WTC11 (cell line): ENCODE results near the gene OXT. TPM values are rescaled to one million over a fixed set of nuclear protein-coding genes. Genes with fewer than 3 reads are reported as not detected.
"Not testable (repeated sequence)": the region's sequence is repeated elsewhere in the genome, so short reads cannot be mapped to it uniquely, and the experiment has no call there.

ENCODE experiments used
- ATAC-seq: fragments of 200-7000 bp; cut with Tn5 transposase; 2 replicates; pipeline ENCODE4 v1.10.0; 2021; ENCODE audit warnings: mild to moderate bottlenecking, moderate library complexity
- CTCF ChIA-PET: fragments of 300-600 bp; sonication (Branson Sonifier 250); formaldehyde crosslinking; loops from one replicate; lab custom pipeline; 2021; ENCODE audit warnings: antibody characterized with exemption; lab: Charles Lee
- POLR2A ChIA-PET: fragments of 350-600 bp; sonication (Branson Sonifier 250); formaldehyde crosslinking; loops from one replicate; lab custom pipeline; 2021; ENCODE audit warnings: antibody characterized with exemption; lab: Charles Lee
- DNase-seq: peaks from one replicate; pipeline ENCODE4 v3.0.0; 2021; ENCODE audit warnings: low spot score
- H3K27ac Mint-ChIP-seq: 2 replicates; pipeline ENCODE4 v1.8.0; 2021; ENCODE audit warnings: mixed read lengths
- H3K27me3 Mint-ChIP-seq: 2 replicates; pipeline ENCODE4 v1.8.0; 2021; ENCODE audit warnings: low read depth, mild to moderate bottlenecking, moderate library complexity, mixed read lengths
- H3K36me3 Mint-ChIP-seq: 2 replicates; pipeline ENCODE4 v1.8.0; 2021; ENCODE audit warnings: mixed read lengths
- H3K4me1 Mint-ChIP-seq: 2 replicates; pipeline ENCODE4 v1.8.0; 2022; ENCODE audit warnings: mixed read lengths
- H3K4me3 Mint-ChIP-seq: 2 replicates; pipeline ENCODE4 v1.8.0; 2021; ENCODE audit warnings: mild to moderate bottlenecking, moderate library complexity, mixed read lengths
- H3K9me3 Mint-ChIP-seq: 2 replicates; pipeline ENCODE4 v1.8.0; 2021; ENCODE audit warnings: mixed read lengths
- FOXJ3 ChIP-seq: sonication (generic); formaldehyde crosslinking; IDR thresholded peaks from 2 replicates; pipeline ENCODE4 v1.9.0; 2021; ENCODE audit warnings: missing genetic modification reagents, mild to moderate bottlenecking, borderline replicate concordance
- FOXP1 ChIP-seq: sonication (generic); formaldehyde crosslinking; IDR thresholded peaks from 2 replicates; pipeline ENCODE4 v1.8.0; 2022; ENCODE audit warnings: missing genetic modification reagents, mild to moderate bottlenecking, moderate library complexity, borderline replicate concordance
- IRF1 ChIP-seq: sonication (generic); formaldehyde crosslinking; IDR thresholded peaks from 2 replicates; pipeline ENCODE4 v1.8.0; 2023; ENCODE audit warnings: missing genetic modification reagents
- MLX ChIP-seq: sonication (generic); formaldehyde crosslinking; IDR thresholded peaks from 2 replicates; pipeline ENCODE4 v1.8.1; 2023; ENCODE audit warnings: mild to moderate bottlenecking, missing genetic modification reagents, moderate library complexity
- NFYB ChIP-seq: sonication (generic); formaldehyde crosslinking; conservative IDR thresholded peaks from 2 replicates; pipeline ENCODE4 v1.8.0; 2022; ENCODE audit warnings: low read depth, missing genetic modification reagents
- NR2C2 ChIP-seq: sonication (generic); formaldehyde crosslinking; IDR thresholded peaks from 2 replicates; pipeline ENCODE4 v1.8.0; 2022; ENCODE audit warnings: mild to moderate bottlenecking, missing genetic modification reagents
- NR3C1 ChIP-seq: sonication (generic); formaldehyde crosslinking; conservative IDR thresholded peaks from 2 replicates; pipeline ENCODE4 v1.8.1; 2023; ENCODE audit warnings: low read depth, mild to moderate bottlenecking, missing genetic modification reagents
- OVOL2 ChIP-seq: fragments of 250-450 bp; sonication (Bioruptor Pico); IDR thresholded peaks from 2 replicates; pipeline ENCODE4 v1.9.0; 2021; ENCODE audit warnings: mild to moderate bottlenecking, borderline replicate concordance
- PREB ChIP-seq: sonication (generic); formaldehyde crosslinking; IDR thresholded peaks from 2 replicates; pipeline ENCODE4 v1.8.1; 2022; ENCODE audit warnings: mild to moderate bottlenecking, missing genetic modification reagents, moderate library complexity, borderline replicate concordance
- RORB ChIP-seq: fragments of 250-450 bp; sonication (Bioruptor Pico); IDR thresholded peaks from 2 replicates; pipeline ENCODE4 v1.9.0; 2021; ENCODE audit warnings: mild to moderate bottlenecking
- SOX15 ChIP-seq: fragments of 250-450 bp; sonication (Bioruptor Pico); IDR thresholded peaks from 2 replicates; pipeline ENCODE4 v1.9.0; 2021; ENCODE audit warnings: mild to moderate bottlenecking
- SP1 ChIP-seq: sonication (generic); formaldehyde crosslinking; conservative IDR thresholded peaks from 2 replicates; pipeline ENCODE4 v1.8.1; 2022; ENCODE audit warnings: missing genetic modification reagents
- TP53 ChIP-seq: sonication (generic); formaldehyde crosslinking; IDR thresholded peaks from 2 replicates; pipeline ENCODE4 v1.8.1; 2023; ENCODE audit warnings: mild to moderate bottlenecking, missing genetic modification reagents
- ZMAT4 ChIP-seq: fragments of 250-450 bp; sonication (Bioruptor Pico); IDR thresholded peaks from 2 replicates; pipeline ENCODE4 v1.9.0; 2021; ENCODE audit warnings: mild to moderate bottlenecking
- ZNF423 ChIP-seq: fragments of 250-450 bp; sonication (Bioruptor Pico); IDR thresholded peaks from 2 replicates; pipeline ENCODE4 v2.1.2; 2022; ENCODE audit warnings: mild to moderate bottlenecking, moderate library complexity
- total RNA-seq: library from RNA; stranded (reverse); gene quantifications from 3 replicates; pipeline ENCODE4 v1.2.3, GENCODE V29; 2021
- TF ChIP-seq, protein P1 (sequence below): sonication (generic); formaldehyde crosslinking; IDR thresholded peaks from 2 replicates; pipeline ENCODE4 v1.8.1; 2022; ENCODE audit warnings: missing genetic modification reagents, borderline replicate concordance
- TF ChIP-seq, protein P2 (sequence below): sonication (generic); formaldehyde crosslinking; IDR thresholded peaks from 2 replicates; pipeline ENCODE4 v1.8.1; 2022; ENCODE audit warnings: low read depth, mild to moderate bottlenecking, moderate library complexity, missing genetic modification reagents, borderline replicate concordance
- TF ChIP-seq, protein P3 (sequence below): sonication (generic); formaldehyde crosslinking; IDR thresholded peaks from 2 replicates; pipeline ENCODE4 v1.8.0; 2022; ENCODE audit warnings: mild to moderate bottlenecking, missing genetic modification reagents
- TF ChIP-seq, protein P4 (sequence below): sonication (generic); formaldehyde crosslinking; IDR thresholded peaks from 2 replicates; pipeline ENCODE4 v1.8.1; 2023; ENCODE audit warnings: mild to moderate bottlenecking, missing genetic modification reagents, moderate library complexity

OXT gene
- total RNA-seq, 1 experiment from 2014 or later: not detected

DNA sequence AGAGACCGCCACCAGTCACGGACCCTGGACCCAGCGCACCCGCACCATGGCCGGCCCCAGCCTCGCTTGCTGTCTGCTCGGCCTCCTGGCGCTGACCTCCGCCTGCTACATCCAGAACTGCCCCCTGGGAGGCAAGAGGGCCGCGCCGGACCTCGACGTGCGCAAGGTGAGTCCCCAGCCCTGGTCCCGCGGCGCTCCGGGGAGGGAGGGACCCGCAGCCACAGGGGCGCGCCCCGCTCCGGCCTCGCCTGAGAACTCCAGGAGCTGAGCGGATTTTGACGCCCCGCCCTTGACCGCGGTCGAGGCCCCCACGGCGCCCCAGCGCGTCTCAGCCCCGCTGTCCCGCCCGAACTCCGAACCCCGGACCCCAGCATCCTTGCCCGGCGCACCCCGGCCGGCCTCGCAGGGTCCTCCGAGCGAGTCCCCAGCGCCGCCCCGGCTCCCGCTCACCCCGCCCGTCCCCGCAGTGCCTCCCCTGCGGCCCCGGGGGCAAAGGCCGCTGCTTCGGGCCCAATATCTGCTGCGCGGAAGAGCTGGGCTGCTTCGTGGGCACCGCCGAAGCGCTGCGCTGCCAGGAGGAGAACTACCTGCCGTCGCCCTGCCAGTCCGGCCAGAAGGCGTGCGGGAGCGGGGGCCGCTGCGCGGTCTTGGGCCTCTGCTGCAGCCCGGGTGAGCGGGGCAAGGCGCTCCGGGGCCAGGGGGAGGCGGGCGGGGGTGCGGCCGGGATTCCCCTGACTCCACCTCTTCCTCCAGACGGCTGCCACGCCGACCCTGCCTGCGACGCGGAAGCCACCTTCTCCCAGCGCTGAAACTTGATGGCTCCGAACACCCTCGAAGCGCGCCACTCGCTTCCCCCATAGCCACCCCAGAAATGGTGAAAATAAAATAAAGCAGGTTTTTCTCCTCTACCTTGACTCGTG is at the start of gene OXT (continued):
- TF ChIP-seq, protein P1, sequence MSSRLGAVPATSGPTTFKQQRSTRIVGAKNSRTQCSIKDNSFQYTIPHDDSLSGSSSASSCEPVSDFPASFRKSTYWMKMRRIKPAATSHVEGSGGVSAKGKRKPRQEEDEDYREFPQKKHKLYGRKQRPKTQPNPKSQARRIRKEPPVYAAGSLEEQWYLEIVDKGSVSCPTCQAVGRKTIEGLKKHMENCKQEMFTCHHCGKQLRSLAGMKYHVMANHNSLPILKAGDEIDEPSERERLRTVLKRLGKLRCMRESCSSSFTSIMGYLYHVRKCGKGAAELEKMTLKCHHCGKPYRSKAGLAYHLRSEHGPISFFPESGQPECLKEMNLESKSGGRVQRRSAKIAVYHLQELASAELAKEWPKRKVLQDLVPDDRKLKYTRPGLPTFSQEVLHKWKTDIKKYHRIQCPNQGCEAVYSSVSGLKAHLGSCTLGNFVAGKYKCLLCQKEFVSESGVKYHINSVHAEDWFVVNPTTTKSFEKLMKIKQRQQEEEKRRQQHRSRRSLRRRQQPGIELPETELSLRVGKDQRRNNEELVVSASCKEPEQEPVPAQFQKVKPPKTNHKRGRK (CRISPR knock-in tag): no peak
- TF ChIP-seq NFYB (CRISPR knock-in tag) (0 out of 2 replicates have a peak, but pooled peaks have one; percentile 24), PREB (CRISPR knock-in tag) (peak; percentile 85; the same call in 1 of the 2 replicates), SP1 (CRISPR knock-in tag) (no peak), ZNF423 (CRISPR knock-in tag) (no peak), MLX (0 out of 2 replicates have a peak, but pooled peaks have one; percentile 8), NR3C1 (CRISPR knock-in tag) (0 out of 2 replicates have a peak, but pooled peaks have one; percentile 34), ZMAT4 (CRISPR knock-in tag) (no peak), RORB (CRISPR knock-in tag) (no peak), IRF1 (peak; percentile 91; the same call in 1 of the 2 replicates), TP53 (CRISPR knock-in tag) (peak; percentile 88), NR2C2 (no peak; the same call in 1 of the 2 replicates), SOX15 (CRISPR knock-in tag) (no peak)
- TF ChIP-seq, protein P2, sequence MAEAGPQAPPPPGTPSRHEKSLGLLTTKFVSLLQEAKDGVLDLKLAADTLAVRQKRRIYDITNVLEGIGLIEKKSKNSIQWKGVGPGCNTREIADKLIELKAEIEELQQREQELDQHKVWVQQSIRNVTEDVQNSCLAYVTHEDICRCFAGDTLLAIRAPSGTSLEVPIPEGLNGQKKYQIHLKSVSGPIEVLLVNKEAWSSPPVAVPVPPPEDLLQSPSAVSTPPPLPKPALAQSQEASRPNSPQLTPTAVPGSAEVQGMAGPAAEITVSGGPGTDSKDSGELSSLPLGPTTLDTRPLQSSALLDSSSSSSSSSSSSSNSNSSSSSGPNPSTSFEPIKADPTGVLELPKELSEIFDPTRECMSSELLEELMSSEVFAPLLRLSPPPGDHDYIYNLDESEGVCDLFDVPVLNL (CRISPR knock-in tag): peak; percentile 28; the same call in 1 of the 2 replicates
- TF ChIP-seq, protein P3, sequence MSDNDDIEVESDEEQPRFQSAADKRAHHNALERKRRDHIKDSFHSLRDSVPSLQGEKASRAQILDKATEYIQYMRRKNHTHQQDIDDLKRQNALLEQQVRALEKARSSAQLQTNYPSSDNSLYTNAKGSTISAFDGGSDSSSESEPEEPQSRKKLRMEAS: peak; percentile 98
- TF ChIP-seq, all 79 proteins: peak for 35

DNA sequence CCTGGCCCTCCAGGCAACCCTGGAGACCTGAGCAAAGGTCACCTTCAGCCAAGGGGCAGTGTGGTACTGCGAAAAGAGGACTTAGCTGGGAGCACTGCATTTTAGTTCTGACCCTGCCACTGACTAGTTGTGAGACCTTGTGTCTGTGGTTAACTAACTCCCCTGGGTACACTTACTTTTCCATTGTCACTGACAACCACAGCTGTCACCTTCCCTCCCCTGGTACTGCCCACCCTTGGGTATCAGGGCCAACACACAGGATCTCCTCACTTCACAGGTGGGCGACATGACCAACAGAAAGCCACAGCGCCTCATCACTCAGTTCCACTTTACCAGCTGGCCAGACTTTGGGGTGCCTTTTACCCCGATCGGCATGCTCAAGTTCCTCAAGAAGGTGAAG is 49.6 kb upstream of the OXT start:
- TF ChIP-seq OVOL2 (CRISPR knock-in tag) (no peak), FOXJ3 (CRISPR knock-in tag) (no peak), FOXP1 (CRISPR knock-in tag) (no peak)
- TF ChIP-seq, protein P4, sequence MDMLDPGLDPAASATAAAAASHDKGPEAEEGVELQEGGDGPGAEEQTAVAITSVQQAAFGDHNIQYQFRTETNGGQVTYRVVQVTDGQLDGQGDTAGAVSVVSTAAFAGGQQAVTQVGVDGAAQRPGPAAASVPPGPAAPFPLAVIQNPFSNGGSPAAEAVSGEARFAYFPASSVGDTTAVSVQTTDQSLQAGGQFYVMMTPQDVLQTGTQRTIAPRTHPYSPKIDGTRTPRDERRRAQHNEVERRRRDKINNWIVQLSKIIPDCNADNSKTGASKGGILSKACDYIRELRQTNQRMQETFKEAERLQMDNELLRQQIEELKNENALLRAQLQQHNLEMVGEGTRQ (CRISPR knock-in tag): no peak
- no peak overlapping the region for H3K4me3 Mint-ChIP-seq
- no peaks in the 10 kb centered on the region for H3K27me3 Mint-ChIP-seq
- H3K4me1 Mint-ChIP-seq: no peaks in the 10 kb centered on the region
- ChIA-PET CTCF (no interaction called here), POLR2A (no interaction called here)
- no peak for ATAC-seq
- H3K9me3 Mint-ChIP-seq: peaks cover 12% of the 10 kb centered on the region
- peaks cover 72% of the 10 kb centered on the region for H3K36me3 Mint-ChIP-seq
- H3K27ac Mint-ChIP-seq: no peak overlapping the region
- DNase-seq: no peak

DNA sequence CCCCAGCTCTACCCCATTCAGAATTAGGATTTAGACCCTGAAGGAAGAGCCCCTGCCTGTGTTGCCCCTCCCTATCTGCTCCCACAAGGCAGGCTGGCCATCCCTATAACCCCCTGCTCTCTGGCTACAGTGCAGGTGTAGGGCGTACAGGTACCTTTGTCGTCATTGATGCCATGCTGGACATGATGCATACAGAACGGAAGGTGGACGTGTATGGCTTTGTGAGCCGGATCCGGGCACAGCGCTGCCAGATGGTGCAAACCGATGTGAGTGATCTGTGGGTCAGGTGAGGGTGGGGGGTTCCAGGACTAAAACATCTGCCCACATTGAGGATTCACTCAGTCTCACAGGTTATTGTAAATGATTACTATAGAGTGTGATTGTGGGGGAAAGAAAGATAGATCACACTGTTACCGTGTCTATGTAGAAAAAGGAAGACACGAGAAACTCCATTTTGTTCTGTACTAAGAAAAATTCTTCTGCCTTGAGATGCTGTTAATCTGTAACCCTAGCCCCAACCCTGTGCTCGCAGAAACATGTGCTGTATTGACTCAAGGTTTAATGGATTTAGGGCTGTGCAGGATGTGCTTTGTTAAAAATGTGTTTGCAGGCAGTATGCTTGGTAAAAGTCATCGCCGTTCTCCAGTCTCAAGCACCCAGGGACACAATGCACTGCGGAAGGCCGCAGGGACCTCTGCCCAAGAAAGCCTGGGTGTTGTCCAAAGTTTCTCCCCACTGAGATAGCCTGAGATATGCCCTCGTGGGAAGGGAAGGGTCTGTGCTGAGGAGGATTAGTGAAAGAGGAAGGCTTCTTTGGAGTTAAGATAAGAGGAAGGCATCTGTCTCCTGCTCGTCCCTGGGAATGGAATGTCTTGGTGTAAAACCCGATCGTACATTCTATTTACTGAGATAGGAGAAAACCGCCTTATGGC is 48.6 kb upstream of the OXT start:
- H3K4me1 Mint-ChIP-seq, H3K4me3 Mint-ChIP-seq, H3K9me3 Mint-ChIP-seq, CTCF ChIA-PET, ATAC-seq, H3K27me3 Mint-ChIP-seq, POLR2A ChIA-PET, DNase-seq, H3K27ac Mint-ChIP-seq: not testable (repeated sequence)
- H3K36me3 Mint-ChIP-seq: peaks cover 70% of the 10 kb centered on the region
